C4-2B (cell line): ENCODE measurements around the gene OR6X1.

Source experiments
- ZFX ChIP-seq: fragments of 450-650 bp; IDR thresholded peaks from 2 replicates; pipeline ENCODE4 v1.6.1; 2017
- TF ChIP-seq, protein P1 (sequence below): fragments of 450-650 bp; conservative IDR thresholded peaks from 2 replicates; pipeline ENCODE4 v1.5.1; 2017; ENCODE audit warnings: mild to moderate bottlenecking

DNA sequence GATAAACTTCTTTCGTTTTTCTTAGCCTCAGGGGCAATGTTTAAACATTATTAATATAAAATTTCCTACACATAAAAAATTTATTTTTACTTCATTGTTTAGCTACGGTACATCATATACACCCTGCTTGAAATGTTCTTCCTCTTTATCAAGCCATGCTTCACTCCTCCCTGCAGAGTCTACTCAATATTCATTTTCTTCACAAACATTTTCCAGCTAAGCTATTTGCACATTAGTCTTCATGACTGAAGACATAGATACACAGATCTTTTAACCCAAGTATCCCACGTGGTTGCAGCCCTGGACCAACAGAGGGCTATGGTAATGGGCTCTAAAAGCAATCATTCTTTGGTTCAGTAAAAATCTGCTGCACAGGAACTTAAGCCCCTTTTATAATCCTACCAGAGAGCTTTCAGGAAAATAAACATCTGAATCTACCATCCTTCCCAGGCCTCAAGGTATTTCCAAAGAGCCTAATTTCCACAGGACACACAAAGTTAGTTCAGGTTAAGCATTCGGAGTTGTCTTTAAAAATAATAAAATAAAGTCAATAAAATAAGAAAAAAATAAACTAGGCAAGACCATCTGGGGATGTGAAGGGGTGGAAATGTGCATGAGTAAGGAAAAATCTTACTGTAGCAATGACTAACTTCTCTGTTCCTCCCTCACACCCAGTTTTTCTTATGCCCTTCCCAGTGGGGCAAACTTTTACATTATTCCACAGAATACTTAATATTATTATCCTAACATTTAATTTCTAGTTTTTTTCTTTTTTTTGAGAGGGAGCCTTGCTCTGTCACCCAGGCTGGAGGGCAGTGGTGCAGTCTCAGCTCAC lies 21.6 kb upstream of the OR6X1 start:
- TF ChIP-seq, protein P1, sequence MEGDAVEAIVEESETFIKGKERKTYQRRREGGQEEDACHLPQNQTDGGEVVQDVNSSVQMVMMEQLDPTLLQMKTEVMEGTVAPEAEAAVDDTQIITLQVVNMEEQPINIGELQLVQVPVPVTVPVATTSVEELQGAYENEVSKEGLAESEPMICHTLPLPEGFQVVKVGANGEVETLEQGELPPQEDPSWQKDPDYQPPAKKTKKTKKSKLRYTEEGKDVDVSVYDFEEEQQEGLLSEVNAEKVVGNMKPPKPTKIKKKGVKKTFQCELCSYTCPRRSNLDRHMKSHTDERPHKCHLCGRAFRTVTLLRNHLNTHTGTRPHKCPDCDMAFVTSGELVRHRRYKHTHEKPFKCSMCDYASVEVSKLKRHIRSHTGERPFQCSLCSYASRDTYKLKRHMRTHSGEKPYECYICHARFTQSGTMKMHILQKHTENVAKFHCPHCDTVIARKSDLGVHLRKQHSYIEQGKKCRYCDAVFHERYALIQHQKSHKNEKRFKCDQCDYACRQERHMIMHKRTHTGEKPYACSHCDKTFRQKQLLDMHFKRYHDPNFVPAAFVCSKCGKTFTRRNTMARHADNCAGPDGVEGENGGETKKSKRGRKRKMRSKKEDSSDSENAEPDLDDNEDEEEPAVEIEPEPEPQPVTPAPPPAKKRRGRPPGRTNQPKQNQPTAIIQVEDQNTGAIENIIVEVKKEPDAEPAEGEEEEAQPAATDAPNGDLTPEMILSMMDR: no peak
- no peak for TF ChIP-seq ZFX
